ENCODE measurements around the gene TXNL4A.
A peak's percentile ranks its signal among the peaks of the same experiment; 100 is the strongest.

The TXNL4A gene

DNA sequence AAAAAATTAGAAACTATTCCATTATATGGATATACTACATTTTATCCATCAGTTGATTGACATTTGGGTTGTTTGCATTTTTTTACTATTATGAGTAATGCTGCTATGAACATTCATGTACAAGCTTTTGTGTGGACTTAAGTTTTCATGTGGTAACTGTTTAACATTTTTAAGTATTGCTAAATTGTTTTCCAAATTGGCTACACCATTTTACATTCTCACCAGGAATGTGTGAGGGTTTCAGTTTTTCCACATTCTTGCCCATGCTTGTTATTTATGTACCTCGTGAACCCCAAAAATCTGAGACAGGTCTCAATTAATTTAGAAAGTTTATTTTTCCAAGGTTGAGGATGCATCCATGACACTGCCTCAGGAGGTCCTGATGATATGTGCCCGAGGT lies 3.1 kb upstream of the TXNL4A start:
- peak; percentile 12 for DNase-seq

- DNase-seq: no peak
These were observed 783 bp upstream of the TXNL4A start for GRCh38 chr18:79989195-79989497.

- peak; percentile 43 for DNase-seq
These were observed 302 bp downstream of the TXNL4A start for GRCh38 chr18:79988071-79988450.

DNA sequence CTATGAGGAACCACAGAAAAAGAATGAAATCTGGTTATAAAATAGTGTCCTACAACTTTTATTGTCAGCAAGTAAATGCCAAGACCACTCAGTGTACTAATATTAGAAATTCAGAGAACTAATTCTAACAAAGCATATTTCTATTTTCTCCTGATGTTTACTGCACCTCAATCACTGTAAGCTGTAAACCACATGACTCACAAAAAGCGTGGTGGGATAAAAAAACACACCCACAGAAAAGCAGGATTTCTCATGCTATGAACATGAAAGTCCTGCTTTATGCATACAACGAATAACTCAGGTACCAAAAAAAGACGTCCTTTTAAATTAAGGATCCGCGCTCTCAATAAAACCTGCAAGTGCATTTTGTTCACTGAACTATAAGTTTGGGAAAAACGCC lies 797 bp downstream of the TXNL4A start:
- DNase-seq: no peak

DNA sequence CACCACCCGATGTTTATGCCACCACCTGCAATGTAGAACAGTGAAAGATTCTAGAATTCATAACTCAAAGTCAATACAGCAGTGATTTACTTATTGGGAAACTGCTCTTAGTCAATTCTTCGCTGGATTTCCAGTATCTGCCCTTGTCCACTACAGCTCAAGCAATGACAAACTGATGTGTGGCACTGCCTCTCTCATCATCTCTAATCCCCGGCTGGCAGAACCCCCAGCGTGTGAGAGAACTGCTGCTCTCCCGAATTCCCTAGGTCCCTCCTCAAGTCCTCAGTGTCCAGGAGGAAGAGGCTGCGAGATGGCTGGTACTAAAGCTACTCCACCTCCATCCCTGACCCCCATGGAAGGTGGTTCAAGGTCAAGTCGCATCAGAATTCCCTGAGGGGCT lies 1.6 kb downstream of the TXNL4A start:
- DNase-seq: no peak

GRCh38 chr18:79985172-79985571 lies 3.2 kb downstream of the TXNL4A start:
- DNase-seq: no peak

DNA sequence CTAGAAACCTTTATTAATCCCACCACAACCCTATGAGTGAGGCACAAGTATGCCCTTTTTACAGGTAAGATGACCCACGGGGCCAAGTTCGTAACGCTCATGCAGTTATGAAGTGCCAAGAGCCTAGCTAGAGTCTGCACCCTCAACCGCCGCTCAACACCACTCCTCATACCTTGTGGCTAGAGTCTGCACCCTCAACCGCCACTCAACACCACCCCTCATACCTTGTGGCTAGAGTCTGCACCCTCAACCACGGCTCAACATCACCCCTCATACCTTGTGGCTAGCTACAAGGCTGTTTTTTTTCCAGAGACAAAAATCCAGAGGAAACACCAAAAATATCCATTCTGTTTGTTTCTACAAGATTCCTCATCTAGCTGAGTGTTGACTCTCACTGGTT lies 4.6 kb downstream of the TXNL4A start:
- no peak for DNase-seq

DNA sequence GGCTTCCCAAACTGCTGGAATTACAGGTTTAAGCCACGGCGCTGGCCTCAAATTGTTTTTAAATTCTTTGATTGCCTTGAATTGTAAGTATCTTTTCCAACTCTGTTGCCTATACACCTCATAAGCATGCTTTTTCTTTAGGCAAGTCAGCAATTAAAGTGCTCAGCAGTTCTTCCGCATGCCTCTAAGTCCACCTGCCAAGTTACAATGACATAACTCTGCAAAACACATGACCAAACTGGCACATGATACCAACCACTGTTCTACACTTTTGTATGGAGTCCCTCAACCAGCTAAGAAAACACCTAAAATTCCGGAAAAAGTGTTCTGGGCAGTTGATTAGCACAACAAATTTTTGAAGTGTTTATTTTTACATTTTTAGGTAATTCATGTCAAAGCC lies 5.1 kb downstream of the TXNL4A start:
- no peak for DNase-seq

DNA sequence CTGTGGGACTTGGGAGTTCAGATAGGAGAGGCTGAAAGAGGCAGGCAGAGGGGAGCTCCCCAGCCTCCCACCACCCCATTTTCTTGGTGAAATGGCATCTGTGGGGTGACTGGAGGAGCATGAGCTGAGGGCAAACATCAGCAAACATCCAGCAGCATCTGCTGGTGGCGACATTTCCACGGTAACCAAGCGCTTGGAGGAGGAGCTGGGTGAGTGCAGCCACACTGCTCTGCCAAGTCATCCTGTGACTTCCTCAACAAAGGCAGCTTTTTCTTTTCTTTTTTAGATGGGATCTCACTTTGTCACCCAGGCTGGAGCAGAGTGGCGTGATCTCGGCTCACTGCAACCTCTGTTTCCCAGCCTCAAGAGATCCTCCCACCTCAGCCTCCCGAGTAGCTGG lies 5.6 kb downstream of the TXNL4A start:
- DNase-seq: no peak

DNA sequence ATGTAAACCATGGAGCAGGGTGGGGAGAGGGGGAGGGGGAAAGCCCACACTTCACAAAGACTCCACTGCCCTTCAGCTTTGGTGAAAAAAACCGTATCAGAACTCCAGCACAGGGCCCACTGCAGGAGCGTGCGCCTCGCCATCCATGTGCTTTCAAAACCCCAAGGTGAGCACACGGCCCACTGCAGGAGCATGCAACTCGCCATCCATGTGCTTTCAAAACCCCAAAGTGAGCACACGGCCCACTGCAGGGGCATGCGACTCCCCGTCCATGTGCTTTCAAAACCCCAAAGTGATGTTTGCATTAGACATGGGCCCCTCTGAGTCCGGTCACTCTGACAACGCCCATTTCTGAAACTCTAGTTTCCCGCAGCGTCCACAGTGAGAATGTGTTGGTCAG lies 7.8 kb downstream of the TXNL4A start:
- no peak for DNase-seq

DNA sequence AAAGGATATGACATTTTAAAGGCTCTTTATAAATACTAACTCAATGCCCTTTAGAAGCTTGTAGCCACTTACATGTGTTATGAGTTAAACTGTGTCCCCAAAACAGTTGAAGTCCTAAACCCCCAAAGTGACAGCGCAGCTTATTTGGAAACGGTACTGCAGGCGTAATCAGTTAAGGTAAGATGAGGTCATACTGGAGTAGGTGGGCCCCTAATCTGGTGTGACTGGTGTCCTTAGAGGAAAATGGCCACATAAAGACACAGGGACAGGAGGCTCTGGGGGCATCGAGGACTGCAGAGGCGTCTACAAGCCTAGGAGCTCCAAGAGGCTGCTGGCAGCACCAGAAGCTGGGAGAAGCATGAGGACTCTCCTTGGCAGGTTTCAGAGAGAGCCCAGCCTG lies 8.5 kb downstream of the TXNL4A start:
- DNase-seq: no peak

DNA sequence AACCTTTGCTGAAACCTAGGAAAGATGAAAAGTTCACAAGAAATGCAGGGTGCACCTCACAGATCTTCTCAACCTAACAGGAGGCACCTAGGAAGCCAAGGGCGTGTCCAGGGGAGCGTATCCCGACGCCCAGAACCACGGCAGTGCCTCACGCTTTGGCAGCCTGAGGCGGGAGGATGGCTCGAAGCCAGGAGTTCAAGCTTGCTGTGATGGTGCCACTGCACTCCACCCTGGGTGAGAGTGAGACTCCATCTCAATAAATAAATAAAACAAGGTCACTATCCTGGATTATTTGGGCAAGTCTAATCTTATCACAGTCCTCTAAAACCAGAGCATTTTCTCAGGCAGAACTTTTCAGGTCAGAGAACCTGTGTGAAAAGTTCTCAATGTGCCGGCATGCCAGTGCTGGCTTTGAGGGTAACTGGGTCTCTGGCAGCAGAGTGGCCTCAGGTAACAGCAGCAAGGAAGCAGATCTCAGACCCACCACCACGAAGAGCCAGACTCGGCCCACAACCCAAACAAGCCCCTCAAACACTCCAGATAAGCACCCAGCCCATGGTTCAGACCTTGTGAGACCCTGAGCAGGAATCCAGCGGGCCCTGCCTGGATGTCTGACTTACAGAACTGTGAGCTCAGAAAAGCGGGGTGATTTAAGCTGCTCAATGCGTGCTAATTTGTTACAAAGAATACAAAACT lies 12.2 kb downstream of the TXNL4A start:
- DNase-seq: no peak

GRCh38 chr18:79975043-79975442 lies 13.3 kb downstream of the TXNL4A start:
- DNase-seq: no peak

DNA sequence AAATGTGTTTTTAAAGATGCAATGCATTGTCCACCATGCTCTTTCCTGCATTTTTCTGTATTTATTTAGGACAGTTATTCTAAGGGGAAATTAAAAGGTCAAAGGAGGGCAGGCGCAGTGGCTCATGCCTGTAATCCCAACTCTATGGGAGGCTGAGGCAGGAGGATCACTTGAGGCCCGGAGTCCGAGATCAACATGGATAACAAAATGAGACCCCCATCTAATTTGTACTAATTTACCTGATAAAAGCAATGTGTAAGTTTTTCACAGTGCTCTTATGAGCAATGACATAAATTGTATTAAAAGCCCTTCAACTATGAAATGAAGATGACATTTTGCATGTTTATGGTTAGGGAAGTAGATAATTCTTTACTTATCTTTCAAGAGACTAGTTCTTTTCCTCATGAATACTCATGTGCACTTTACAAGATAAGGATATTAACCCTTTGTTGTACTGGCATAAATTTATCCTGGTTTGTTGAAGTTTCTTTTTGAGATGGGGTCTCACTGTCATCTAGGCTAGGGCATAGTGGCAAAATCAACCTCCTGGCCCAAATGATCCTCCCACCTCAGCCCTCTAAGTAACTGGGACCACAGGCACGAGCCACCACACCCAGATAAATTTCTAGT lies 14.2 kb downstream of the TXNL4A start:
- DNase-seq: no peak

- no peak for DNase-seq
These were observed 14.8 kb downstream of the TXNL4A start for GRCh38 chr18:79973517-79973916.

DNA sequence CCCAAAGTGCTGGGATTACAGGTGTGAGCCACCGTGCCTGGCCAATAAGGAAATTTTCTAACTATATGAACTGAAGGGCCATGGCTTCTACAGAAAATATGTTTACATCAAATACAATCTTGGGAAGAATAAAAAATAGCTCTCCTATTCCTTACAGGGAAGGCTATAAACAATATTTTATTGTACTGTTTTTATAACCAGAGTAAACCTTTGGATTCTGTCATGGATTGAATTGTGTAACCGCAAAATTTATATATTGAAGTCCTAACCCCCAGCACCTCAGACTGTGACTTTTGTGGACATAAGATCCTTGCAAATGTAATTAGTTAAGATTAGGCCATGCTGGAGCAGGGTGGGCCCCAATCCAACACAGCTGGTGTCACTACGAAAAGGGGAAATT lies 15.6 kb downstream of the TXNL4A start:
- DNase-seq: no peak

DNA sequence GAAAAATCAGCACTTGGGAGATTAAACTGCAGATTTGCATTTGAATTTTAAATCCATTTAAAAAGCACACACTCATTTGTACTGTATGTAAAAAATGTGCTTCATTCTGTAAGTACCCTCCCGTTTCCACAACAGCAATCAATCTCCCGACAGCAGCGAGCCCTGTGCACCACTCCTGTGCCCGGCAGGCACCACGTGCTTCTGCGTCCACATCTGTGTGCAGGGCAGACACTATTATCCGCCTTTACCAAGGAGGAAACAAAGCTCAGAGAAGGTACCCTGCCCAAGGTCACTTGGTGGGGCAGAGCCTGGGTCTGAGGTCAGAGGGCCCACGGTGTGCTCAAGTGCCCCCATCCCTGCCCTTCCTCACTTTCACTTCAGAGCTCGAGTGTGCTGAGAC lies 16.4 kb downstream of the TXNL4A start:
- DNase-seq: no peak

DNA sequence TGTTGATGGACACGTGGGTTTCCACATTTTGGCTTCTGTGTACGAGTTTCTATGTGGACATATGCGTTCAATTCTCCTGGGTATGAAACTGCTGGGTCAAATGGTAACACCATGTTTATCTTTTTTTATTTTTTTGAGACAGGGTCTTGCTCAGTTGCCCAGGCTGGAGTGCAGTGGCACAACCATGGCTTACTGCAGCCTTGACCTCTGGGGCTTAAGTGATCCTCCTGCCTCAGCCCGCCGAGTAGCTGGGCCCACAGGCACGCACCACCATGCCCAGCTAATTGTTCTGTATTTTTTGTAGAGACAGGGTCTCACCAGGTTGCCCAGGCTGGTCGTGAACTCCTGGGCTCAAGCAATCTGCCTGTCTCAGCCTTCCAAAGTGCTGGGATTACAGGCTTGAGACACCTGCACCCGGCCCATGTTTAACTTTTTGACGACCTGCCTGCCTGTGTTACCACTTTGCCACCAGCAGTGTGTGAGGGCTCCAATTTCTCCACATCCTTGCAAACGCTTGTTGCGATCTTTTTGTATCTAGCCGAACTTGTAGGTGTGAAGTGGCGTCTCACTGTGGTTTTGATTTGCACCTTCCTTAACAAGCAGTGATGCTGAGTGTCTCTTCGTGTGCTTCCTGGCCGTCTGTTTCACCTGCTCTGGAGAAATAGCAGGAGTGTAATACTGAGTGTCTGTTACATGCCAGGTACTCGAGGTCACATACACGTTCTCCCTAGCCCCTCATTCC lies 17.0 kb downstream of the TXNL4A start:
- DNase-seq: no peak

DNA sequence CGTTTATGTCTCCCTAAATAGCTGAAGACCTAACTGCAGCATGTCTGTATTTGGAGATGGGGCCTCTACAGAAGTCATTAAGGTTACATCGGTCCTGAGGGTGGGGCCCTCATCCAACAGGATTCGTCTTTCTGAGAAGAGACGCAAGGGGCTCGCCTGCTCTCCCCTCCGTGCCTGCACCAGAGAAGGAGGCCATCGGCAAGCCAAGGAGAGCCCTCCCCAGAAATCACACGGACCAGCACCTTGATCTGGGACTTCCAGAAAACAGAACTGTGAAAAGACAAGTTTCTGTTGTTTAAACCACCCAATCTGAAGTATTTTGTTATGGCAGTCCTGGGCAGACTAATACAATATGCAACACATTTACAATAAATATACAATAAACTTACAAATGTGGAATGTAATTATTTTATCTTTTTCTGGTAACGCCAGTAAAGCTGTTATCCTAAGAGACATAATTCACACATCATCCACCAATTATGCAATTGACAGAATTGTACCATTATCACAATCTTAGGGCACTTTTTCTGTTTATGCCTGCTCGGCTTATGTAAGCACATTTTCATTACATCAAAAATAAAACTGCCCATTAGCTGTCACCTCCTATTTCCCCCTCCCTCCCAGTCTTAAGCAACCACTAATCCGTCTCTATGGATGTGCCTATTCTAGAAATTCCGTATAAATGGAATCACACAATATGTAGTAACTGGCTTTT lies 17.8 kb downstream of the TXNL4A start:
- no peak for DNase-seq

DNA sequence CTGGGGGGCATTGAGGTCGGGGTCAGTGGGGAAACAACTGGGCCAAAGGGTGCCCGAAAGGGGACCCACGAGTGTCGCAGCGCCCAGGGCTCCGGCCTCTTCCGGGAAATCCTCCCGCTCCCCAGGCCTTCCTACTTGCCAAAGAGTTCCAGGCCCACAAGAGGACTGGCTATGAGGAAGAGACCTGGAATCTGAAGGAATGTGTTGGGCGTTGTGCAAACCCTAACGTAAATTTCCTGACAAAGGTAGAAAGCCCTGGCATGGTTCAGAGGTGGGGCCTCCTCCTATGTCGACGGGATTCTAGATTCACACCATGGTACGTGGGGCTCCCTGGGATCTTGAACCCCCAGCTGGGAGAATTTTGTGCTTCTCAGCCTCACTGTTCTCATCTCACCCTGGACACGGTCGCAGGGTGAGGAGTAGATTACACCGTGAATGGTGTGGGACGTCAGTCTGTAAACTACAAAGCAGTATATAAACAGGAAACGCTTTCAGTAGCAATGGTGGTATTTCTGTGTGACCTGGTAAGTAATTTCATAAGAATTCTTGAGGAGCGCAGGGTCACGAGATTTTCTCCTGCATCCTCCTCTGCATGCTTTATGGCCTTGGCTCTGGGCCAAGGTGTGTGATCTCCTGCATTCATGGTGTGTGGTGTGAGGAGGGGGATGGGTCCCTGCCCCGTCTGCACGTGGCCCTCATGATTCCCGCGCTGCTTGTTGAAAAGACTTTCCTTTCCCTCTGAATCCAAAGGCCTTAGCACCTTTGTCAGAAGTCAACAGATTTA lies 23.1 kb downstream of the TXNL4A start:
- DNase-seq: peak; percentile 48

DNA sequence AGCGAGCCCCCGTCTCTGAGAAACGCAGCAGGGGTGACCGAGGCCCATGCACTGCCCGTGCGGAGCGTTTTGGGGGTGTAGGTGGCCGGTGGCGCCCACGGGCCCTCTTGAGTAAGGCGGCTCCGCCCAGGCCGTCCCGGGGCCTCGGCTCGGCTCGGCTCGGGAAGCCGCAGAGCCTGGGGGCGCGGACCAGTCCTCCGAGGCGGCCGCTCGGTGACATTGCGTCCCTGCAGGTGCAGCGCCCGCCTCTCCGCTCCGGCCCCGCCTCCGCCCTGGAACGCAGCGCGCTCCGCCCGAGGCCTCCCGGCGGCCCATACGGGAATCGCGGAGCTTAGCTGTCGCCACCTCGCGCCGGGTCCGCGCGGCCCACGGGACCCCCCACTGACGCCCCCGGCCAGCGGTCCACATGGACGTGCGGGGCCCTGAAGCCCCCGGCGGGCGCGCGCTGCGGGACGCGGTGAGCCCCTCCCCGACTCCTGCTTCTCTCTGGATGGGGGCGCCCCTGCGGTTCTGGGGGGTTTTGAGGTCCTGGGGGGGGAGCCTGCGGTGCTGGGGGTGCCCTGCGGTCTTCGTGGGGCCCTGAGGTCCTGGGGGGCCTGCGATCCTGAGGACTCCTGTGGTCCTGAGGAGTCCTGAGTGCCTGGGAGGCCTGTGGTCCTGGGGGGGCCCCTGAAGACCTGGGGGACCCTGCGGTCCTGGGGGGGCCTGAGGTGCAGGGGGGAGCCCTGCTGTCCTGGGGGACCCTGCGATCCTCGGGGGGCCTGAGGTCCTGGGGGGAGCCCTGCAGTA lies 23.8 kb downstream of the TXNL4A start, which contains the start of gene HSBP1L1:
Gene HSBP1L1 (plus strand): TSS at position 314 of the 789 bp plus-strand sequence. CDS start 93 bp downstream, at position 407.
- peak; percentile 20 for DNase-seq
